ENCODE results near the gene PLEKHH1. TPM values are rescaled to one million over a fixed set of nuclear protein-coding genes. Genes with fewer than 3 reads are reported as not detected.

The PLEKHH1 gene
- total RNA-seq, 1 experiment from 2014 or later: 35.3 TPM

DNA sequence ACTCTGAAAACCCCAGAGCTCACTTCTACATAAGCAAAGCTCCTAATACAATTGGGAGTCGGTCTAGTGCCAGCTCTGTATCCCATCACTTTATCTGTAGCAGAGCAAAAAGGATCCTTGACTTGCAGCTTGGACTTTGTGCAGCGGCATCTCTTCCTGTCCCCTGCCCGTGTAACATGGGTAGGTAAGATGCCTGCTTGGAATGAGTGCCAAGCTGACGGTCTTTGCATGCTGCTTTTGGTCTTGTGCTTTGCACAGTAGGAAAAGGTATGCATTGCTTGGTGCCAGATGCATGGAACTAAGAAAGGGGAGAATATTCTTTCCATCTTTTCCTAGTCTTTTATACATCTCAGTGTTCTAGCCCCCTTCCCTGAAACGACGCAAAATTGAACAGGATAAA lies 6.9 kb upstream of the PLEKHH1 start:
- Histone ChIP-seq H4K20me1 (ENCODE audit: control insufficient read depth, insufficient read depth, insufficient read length) (no peaks in the 10 kb centered on the region), H4K8ac (replicated peaks; ENCODE audit: insufficient read length, low read depth, low read length) (no peak overlapping the region), H2BK120ac (ENCODE audit: low read depth, low read length, poor library complexity, severe bottlenecking) (no peak overlapping the region), H4K5ac (ENCODE audit: insufficient read length, low read depth, low read length) (no peak overlapping the region), H3T11ph (ENCODE audit: low read length) (no peak overlapping the region), H2BK5ac (ENCODE audit: insufficient read length, low read length) (no peak overlapping the region), H3K79me1 (ENCODE audit: insufficient read depth, low read depth, low read length, poor library complexity, severe bottlenecking) (no peaks in the 10 kb centered on the region), H3K23me2 (ENCODE audit: insufficient read length, low read depth, low read length, poor library complexity, severe bottlenecking) (no peaks in the 10 kb centered on the region), H3K27me3 (ENCODE audit: insufficient read depth, low read length) (no peaks in the 10 kb centered on the region), H3K9ac (ENCODE audit: extremely low read depth, insufficient read length, low read length) (no peak overlapping the region), H3K27ac (ENCODE audit: insufficient read length, low read depth, low read length) (no peak overlapping the region), H3K79me2 (ENCODE audit: insufficient read depth, low read length) (no peaks in the 10 kb centered on the region), H4K91ac (ENCODE audit: insufficient read length, low read depth, low read length) (no peak overlapping the region), H3K4me1 (ENCODE audit: insufficient read depth, low read length) (no peaks in the 10 kb centered on the region), H3K23ac (ENCODE audit: insufficient read length, low read depth, low read length) (no peak overlapping the region), H3K4me2 (ENCODE audit: insufficient read depth, insufficient read length, low read length) (no peak overlapping the region), H3K18ac (ENCODE audit: insufficient read length, low read depth, low read length) (no peak overlapping the region), H3K14ac (ENCODE audit: insufficient read depth, low read length) (no peak overlapping the region), H3K56ac (ENCODE audit: insufficient read length, low read depth, low read length) (no peak overlapping the region), H2AFZ (ENCODE audit: low read length) (no peak overlapping the region), H2AK5ac (ENCODE audit: insufficient read length, low read length) (no peak overlapping the region), H2BK20ac (ENCODE audit: low read depth, low read length, poor library complexity, severe bottlenecking) (no peak overlapping the region), H3K4ac (ENCODE audit: low read depth, low read length) (no peak overlapping the region), H2BK12ac (ENCODE audit: insufficient read length, low read depth, low read length) (no peak overlapping the region), H2BK15ac (ENCODE audit: low read depth, low read length) (no peak overlapping the region), H3K9me3 (ENCODE audit: control insufficient read depth, low read depth, low read length) (no peaks in the 10 kb centered on the region)
- Mint-ChIP-seq H3K4me3 (no peak overlapping the region), H3K27me3 (ENCODE audit: low read depth) (peaks cover 11% of the 10 kb centered on the region), H3K27ac (no peak overlapping the region), H3K4me1 (peaks cover 7 to 11% of the 10 kb centered on the region in 2 experiments), H3K36me3 (ENCODE audit: insufficient read depth in 1 of 3, low read depth in 3 of 3) (no peaks in the 10 kb centered on the region), H3K9me3 (no peaks in the 10 kb centered on the region)
- TF ChIP-seq, protein P1, sequence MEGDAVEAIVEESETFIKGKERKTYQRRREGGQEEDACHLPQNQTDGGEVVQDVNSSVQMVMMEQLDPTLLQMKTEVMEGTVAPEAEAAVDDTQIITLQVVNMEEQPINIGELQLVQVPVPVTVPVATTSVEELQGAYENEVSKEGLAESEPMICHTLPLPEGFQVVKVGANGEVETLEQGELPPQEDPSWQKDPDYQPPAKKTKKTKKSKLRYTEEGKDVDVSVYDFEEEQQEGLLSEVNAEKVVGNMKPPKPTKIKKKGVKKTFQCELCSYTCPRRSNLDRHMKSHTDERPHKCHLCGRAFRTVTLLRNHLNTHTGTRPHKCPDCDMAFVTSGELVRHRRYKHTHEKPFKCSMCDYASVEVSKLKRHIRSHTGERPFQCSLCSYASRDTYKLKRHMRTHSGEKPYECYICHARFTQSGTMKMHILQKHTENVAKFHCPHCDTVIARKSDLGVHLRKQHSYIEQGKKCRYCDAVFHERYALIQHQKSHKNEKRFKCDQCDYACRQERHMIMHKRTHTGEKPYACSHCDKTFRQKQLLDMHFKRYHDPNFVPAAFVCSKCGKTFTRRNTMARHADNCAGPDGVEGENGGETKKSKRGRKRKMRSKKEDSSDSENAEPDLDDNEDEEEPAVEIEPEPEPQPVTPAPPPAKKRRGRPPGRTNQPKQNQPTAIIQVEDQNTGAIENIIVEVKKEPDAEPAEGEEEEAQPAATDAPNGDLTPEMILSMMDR (conservative IDR thresholded peaks at IDR 0.05): no peak
- no peak for DNase-seq
- no CpG with 5 or more reads among the region's 6 CpGs for WGBS (ENCODE audit: extremely low coverage, insufficient read length, low lambda C conversion rate)

All from H9 (cell line).